ENCODE data around the gene KDELR3. TPM values are rescaled to one million over a fixed set of nuclear protein-coding genes. Genes with fewer than 3 reads are reported as not detected.

Gene KDELR3
- total and polyA plus RNA-seq, 4 donors, result 4.4 to 16.4 (median 8.8) TPM

GRCh38 chr22:38464992-38465672, 2.8 kb upstream of the KDELR3 start:
- H3K4me1 ChIP-seq (ENCODE audit: control insufficient read depth in 5 of 5, insufficient read depth in 5 of 5, low read length in 5 of 5), result peaks cover 0 to 23% (median 11%) of the 10 kb centered on the region in 5 donors
- TF ChIP-seq CTCF (IDR thresholded peaks at IDR 0.05; ENCODE audit: control extremely low read depth, extremely low read depth), result no peak
- no peaks in the 10 kb centered on the region for H3K9me3 ChIP-seq (ENCODE audit: control insufficient read depth in 4 of 4, insufficient read depth in 3 of 4, low read length in 3 of 4)
- no peak overlapping the region for H3K4me3 ChIP-seq
- no peak overlapping the region for H3K27ac ChIP-seq (ENCODE audit: low read depth in 1 of 2, low read length in 1 of 2)
- no peak for ATAC-seq (ENCODE audit: insufficient read depth, low FRiP score)
- peaks cover 0 to 21% (median 19%) of the 10 kb centered on the region in 3 donors for H3K27me3 ChIP-seq (ENCODE audit: control insufficient read depth in 3 of 3, insufficient read depth in 3 of 3, low read length in 2 of 3)
- DNase-seq, result peak in 1 of 3 donors; percentile 49
- WGBS, 2 donors, result 69 to 81% methylated on average over 10 of the region's 10 CpGs
- H3K36me3 ChIP-seq (ENCODE audit: control insufficient read depth in 4 of 4, insufficient read depth in 4 of 4, low read length in 4 of 4), result no peaks in the 10 kb centered on the region
- no peak overlapping the region for H3K9ac ChIP-seq (ENCODE audit: insufficient read depth in 1 of 2, low read length in 2 of 2)

- Histone ChIP-seq H3K4me3 (no peak overlapping the region), H3K27ac (ENCODE audit: low read depth in 1 of 2, low read length in 1 of 2) (no peak overlapping the region), H3K9ac (ENCODE audit: insufficient read depth in 1 of 2, low read length in 2 of 2) (no peak overlapping the region), H3K4me1 (ENCODE audit: control insufficient read depth in 5 of 5, insufficient read depth in 5 of 5, low read length in 5 of 5) (peaks cover 0 to 23% (median 11%) of the 10 kb centered on the region in 5 donors), H3K36me3 (ENCODE audit: control insufficient read depth in 4 of 4, insufficient read depth in 4 of 4, low read length in 4 of 4) (no peaks in the 10 kb centered on the region), H3K27me3 (ENCODE audit: control insufficient read depth in 3 of 3, insufficient read depth in 3 of 3, low read length in 2 of 3) (peaks cover 0 to 14% (median 11%) of the 10 kb centered on the region in 3 donors), H3K9me3 (ENCODE audit: control insufficient read depth in 4 of 4, insufficient read depth in 3 of 4, low read length in 3 of 4) (no peaks in the 10 kb centered on the region)
- ATAC-seq (ENCODE audit: insufficient read depth, low FRiP score) (no peak), DNase-seq (peak in 1 of 3 donors; percentile 12)
- no peak for TF ChIP-seq CTCF (IDR thresholded peaks at IDR 0.05; ENCODE audit: control extremely low read depth, extremely low read depth)
- WGBS, 2 donors, result 76 to 80% methylated on average over 26 of the region's 26 CpGs
These were observed 2.0 kb upstream of the KDELR3 start for GRCh38 chr22:38465673-38466490.

GRCh38 chr22:38467438-38467903, 425 bp upstream of the KDELR3 start:
- peaks cover 0 to 6% (median under 1%) of the 10 kb centered on the region in 3 donors for H3K27me3 ChIP-seq (ENCODE audit: control insufficient read depth in 3 of 3, insufficient read depth in 3 of 3, low read length in 2 of 3)
- ATAC-seq (ENCODE audit: insufficient read depth, low FRiP score), result no peak
- WGBS, 2 donors, result 16 to 20% methylated on average over 16 to 20 of the region's 20 CpGs
- no peak overlapping the region for H3K4me3 ChIP-seq
- no peak overlapping the region for H3K27ac ChIP-seq (ENCODE audit: low read depth in 1 of 2, low read length in 1 of 2)
- H3K9ac ChIP-seq (ENCODE audit: insufficient read depth in 1 of 2, low read length in 2 of 2), result peak overlapping the region in 1 of 2 donors; percentile 17
- peak in 1 of 3 donors; percentile 17 for DNase-seq
- peaks cover 0 to 14% (median 7%) of the 10 kb centered on the region in 5 donors for H3K4me1 ChIP-seq (ENCODE audit: control insufficient read depth in 5 of 5, insufficient read depth in 5 of 5, low read length in 5 of 5)
- TF ChIP-seq CTCF (IDR thresholded peaks at IDR 0.05; ENCODE audit: control extremely low read depth, extremely low read depth), result no peak
- H3K9me3 ChIP-seq (ENCODE audit: control insufficient read depth in 4 of 4, insufficient read depth in 3 of 4, low read length in 3 of 4), result no peaks in the 10 kb centered on the region
- no peaks in the 10 kb centered on the region for H3K36me3 ChIP-seq (ENCODE audit: control insufficient read depth in 4 of 4, insufficient read depth in 4 of 4, low read length in 4 of 4)

All from lung (tissue), 12 donors.